K562 (cell line): ENCODE results near the gene MVD. TPM values are rescaled to one million over a fixed set of nuclear protein-coding genes. Genes with fewer than 3 reads are reported as not detected.

Experiments
- BRF2 ChIP-seq: IDR thresholded peaks from 3 replicates; pipeline ENCODE4 v1.6.1; 2011; ENCODE audit warnings: borderline replicate concordance, mild to moderate bottlenecking; ENCODE audit not compliant: insufficient read length, insufficient read depth
- CHD7 ChIP-seq: fragments of 200-600 bp; sonication (generic); IDR thresholded peaks from one replicate; pipeline ENCODE4 v1.6.1; 2012; ENCODE audit warnings: mild to moderate bottlenecking, low read depth, low read length, inconsistent platforms
- CREB1 ChIP-seq, 2 experiments: sonication (generic) in 1 of 2; formaldehyde crosslinking in 1 of 2; IDR thresholded peaks; 2 replicates each; pipeline versions ENCODE4 v1.6.1 to v1.8.0; 2012 to 2022; ENCODE audit warnings: inconsistent platforms in 1 of 2, mild to moderate bottlenecking in 1 of 2, missing genetic modification reagents in 1 of 2, moderate library complexity in 1 of 2
- E2F5 ChIP-seq: sonication (generic); formaldehyde crosslinking; IDR thresholded peaks from 2 replicates; pipeline ENCODE4 v1.8.0; 2022; ENCODE audit warnings: mild to moderate bottlenecking, missing genetic modification reagents
- IRF1 ChIP-seq: sonication (generic); formaldehyde crosslinking; IDR thresholded peaks from 2 replicates; pipeline ENCODE4 v1.8.0; 2022; ENCODE audit warnings: missing genetic modification reagents, mild to moderate bottlenecking, borderline replicate concordance
- MCM3 ChIP-seq: fragments of 450-650 bp; IDR thresholded peaks from 2 replicates; pipeline ENCODE4 v1.6.1; 2016
- PHF8 ChIP-seq: fragments of 200-600 bp; sonication (generic); IDR thresholded peaks from 2 replicates; pipeline ENCODE4 v1.6.1; 2012; ENCODE audit warnings: mixed run types, mild to moderate bottlenecking, inconsistent platforms, low read length, moderate library complexity, borderline replicate concordance
- PTRF ChIP-seq: fragments of 450-650 bp; IDR thresholded peaks from 2 replicates; pipeline ENCODE4 v1.6.1; 2016; ENCODE audit warnings: mild to moderate bottlenecking, missing genetic modification characterization, missing compliant biosample characterization
- RHOXF2B ChIP-seq: fragments of 250-450 bp; sonication (Bioruptor Pico); conservative IDR thresholded peaks from 2 replicates; pipeline ENCODE4 v1.5.1; 2021
- SIN3A ChIP-seq, 2 experiments: fragments of 150-350 bp in 1 of 2; IDR thresholded peaks; 2 replicates each; pipeline ENCODE4 v1.6.1; 2011 to 2016; ENCODE audit warnings: borderline replicate concordance in 2 of 2, low read depth in 2 of 2, low read length in 2 of 2, mild to moderate bottlenecking in 2 of 2, moderate library complexity in 2 of 2; ENCODE audit not compliant: control insufficient read depth in 1 of 2
- ZNF140 ChIP-seq: fragments of 250-450 bp; sonication (Bioruptor Pico); IDR thresholded peaks from 2 replicates; pipeline ENCODE4 v1.8.0; 2021; ENCODE audit warnings: moderate library complexity, mild to moderate bottlenecking, inconsistent platforms
- ZSCAN29 ChIP-seq: fragments of 450-650 bp; IDR thresholded peaks from 2 replicates; pipeline ENCODE4 v1.6.1; 2017
- polyA plus RNA-seq, 8 experiments: library from polyadenylated mRNA; depleted of rRNA in 4 of 8; stranded (reverse) in 5 of 8; unstranded in 3 of 8; fragments of >200 nt; fragmentation: Nextera tagmentation in 2 of 8; fragmentation: Illumina TruSeq in 1 of 8; extraction: Ambion mirVana in 2 of 8; extraction: Trizol in 1 of 8; gene quantifications; 2 replicates each; pipeline versions ENCODE4 v1.2.1 to v1.2.3, GENCODE V29; 2011 to 2014; ENCODE audit warnings: inconsistent platforms in 1 of 8, missing spikeins in 1 of 8
- total RNA-seq, 7 experiments: library from RNA; depleted of rRNA in 6 of 7; stranded (reverse); fragments of >200 nt in 6 of 7; fragmentation: Illumina TruSeq in 2 of 7; extraction: Trizol in 2 of 7; gene quantifications; 2 replicates each; pipeline versions ENCODE4 v1.2.1 to v1.2.3, GENCODE V29; 2011 to 2021; ENCODE audit warnings: low replicate concordance in 1 of 7

Gene MVD
- total and polyA plus RNA-seq, 9 of the 15 experiments (the other 6 are each of a cell fraction or from before 2014, with no cell fraction given), result 12.2 to 141 (median 45.3) TPM

GRCh38 chr16:88686439-88687253, 23.8 kb upstream of the MVD start, which contains the start of gene SNAI3 (continued):
- no peak for TF ChIP-seq CHD7
- no peak for TF ChIP-seq ZNF140
- peak; percentile 38; the same call in 1 of the 2 replicates for TF ChIP-seq PHF8
- no peak; the same call in 1 of the 2 replicates for TF ChIP-seq CREB1 (IDR thresholded peaks at IDR 0.05)
- TF ChIP-seq CREB1 (CRISPR knock-in tag; IDR thresholded peaks at IDR 0.05), result 0 out of 2 replicates have a peak, but pooled peaks have one; percentile 9
- no peak for TF ChIP-seq RHOXF2B (CRISPR knock-in tag)
- TF ChIP-seq BRF2, result no peak
- peak; percentile 12 to 42; a peak in 1 of 4 replicates for TF ChIP-seq SIN3A (IDR thresholded peaks at IDR 0.05; ENCODE audit: borderline replicate concordance in 2 of 2, control insufficient read depth in 1 of 2, low read depth in 2 of 2, low read length in 2 of 2)
- no peak for TF ChIP-seq ZSCAN29
- TF ChIP-seq IRF1 (CRISPR knock-in tag), result no peak
- no peak for TF ChIP-seq E2F5 (CRISPR knock-in tag)
- TF ChIP-seq PTRF, result no peak
- no peak for TF ChIP-seq MCM3
